GM21367 (cell line): ENCODE results near the gene DYSF.

Experiments
- ATAC-seq: cut with Tn5 transposase; IDR thresholded peaks from one replicate; pipeline ENCODE4 v1.9.1; 2021; ENCODE audit not compliant: unreplicated experiment

The DYSF gene

DNA sequence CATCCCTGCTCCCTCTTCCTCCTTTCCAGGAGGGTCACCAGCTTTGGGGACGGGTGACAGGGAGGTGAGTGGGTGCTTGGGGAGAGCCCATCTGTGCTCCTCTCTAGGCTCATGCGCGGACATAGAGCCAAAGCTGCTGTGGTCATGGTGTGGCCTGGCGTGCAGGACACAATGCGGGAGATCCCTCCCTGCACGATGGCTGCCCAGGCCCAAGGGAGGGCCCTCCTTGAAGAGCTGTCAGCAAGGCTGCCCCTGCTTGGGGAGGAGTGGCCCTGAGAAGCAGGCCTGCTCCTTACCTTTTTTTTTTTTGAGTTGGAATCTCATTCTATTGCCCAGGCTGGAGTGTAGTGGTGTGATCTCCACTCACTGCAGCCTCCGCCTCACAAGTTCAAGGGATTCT is 111.4 kb downstream of the DYSF start:
- no peak for ATAC-seq

DNA sequence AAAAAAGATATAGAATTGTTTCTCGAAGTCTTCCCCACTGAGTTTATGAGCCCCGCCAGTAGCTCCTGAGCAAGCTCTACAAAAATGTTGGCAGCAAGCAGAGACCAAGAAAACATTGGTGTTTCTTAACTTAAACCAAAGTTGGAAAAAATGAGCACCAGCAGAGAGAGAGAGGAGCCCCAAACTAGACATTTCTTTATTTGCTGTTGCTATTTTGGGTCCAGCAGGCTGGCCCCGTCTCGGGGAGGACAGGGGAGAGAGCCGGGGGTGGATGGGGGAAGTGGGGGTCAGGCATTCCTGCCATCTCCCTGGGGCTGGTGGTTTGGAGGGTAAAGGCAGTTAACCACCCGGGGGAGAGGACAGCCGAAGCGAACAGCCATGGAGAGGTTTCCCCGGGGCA is 113.0 kb downstream of the DYSF start:
- no peak for ATAC-seq

GRCh38 chr2:71567625-71568024 is 114.3 kb downstream of the DYSF start:
- no peak for ATAC-seq

DNA sequence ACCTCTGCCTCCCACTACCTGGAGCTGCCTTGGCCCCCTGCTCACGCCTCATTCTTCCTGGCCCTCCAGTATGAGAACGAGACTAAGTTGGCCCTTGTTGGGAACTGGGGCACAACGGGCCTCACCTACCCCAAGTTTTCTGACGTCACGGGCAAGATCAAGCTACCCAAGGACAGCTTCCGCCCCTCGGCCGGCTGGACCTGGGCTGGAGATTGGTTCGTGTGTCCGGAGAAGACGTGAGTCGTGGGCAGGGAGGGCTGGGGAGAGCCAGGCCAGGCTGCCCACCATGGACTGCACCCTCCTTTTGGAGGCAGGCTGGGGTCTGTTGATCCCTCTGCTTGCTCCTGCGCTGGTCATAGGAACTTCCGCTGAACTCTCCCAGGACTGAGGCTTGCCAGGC is 114.7 kb downstream of the DYSF start:
- no peak for ATAC-seq

DNA sequence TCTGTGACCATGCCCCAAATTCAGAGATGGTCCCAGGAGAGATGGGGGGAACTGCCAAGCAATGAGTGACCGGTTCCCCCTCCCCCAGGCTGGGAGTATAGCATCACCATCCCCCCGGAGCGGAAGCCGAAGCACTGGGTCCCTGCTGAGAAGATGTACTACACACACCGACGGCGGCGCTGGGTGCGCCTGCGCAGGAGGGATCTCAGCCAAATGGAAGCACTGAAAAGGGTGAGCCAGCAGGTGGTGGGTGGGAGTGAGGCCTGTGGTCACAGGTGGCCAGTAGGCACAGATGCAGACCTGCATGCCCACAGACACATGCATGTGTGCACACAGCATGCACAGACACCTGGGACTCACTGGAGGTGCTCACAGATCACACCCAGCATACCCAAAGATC is 117.2 kb downstream of the DYSF start:
- ATAC-seq: no peak

- ATAC-seq: no peak
Observed at GRCh38 chr2:71570951-71571460, 117.6 kb downstream of the DYSF start.

DNA sequence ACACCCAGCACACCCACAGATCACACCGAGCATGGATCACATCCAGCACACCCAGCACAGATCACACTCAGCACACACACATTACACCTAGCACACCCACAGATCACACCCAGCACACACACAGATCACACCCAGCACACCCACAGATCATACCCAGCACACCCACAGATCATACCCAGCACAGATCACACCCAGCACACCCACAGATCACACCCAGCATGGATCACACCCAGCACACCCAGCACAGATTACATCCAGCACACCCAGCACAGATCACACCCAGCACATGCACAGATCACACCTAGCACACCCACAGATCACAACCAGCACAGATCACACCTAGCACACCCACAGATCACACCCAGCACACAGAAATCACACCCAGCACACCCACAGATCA is 118.6 kb downstream of the DYSF start:
- no peak for ATAC-seq

GRCh38 chr2:71575966-71576365 is 122.6 kb downstream of the DYSF start:
- ATAC-seq: no peak

DNA sequence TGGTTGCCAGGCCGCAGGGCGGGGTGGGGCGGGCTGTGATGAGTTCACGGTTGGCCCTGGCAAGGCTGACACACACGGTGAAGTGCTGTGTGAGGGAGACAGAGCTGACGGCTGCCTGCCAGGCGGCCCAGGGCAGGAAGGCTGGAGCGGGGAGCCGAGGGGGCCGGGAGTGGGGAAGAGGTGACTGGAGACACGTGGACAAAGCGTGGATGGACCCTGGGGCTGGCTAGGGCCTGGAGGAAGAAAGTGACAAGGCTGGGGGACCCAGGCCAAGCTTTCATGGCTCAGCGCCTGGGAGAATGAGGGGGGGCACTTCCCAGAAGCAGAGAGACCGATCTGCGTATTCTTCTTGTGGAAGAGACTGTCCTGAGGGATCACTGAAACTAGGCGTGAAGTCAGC is 123.2 kb downstream of the DYSF start:
- ATAC-seq: no peak

GRCh38 chr2:71577209-71577608 is 123.8 kb downstream of the DYSF start:
- ATAC-seq: no peak

GRCh38 chr2:71578767-71579342 is 125.5 kb downstream of the DYSF start:
- no peak for ATAC-seq

GRCh38 chr2:71581026-71581425 is 127.7 kb downstream of the DYSF start:
- no peak for ATAC-seq

DNA sequence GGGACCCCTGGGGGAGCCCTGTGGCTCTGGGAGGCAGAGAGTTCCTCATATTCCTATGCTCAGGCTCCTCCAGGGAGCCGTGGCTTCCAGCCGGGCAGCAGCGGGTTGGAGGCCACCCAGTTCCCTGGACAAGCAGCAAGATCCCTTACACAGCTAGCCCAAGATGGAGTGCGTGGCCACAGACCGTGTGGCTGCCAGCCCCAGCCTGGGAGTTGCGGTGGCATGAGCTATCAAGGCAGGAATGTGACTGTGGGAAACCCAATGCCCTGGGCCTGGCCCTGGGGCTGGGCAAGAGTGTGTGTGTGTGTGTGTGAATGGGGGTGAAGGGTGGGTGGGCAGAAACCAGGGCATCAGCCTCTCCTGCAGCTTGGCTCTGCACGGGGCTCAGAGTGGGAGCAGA is 130.5 kb downstream of the DYSF start:
- ATAC-seq: no peak

- ATAC-seq: no peak
Observed at GRCh38 chr2:71586471-71586870, 133.1 kb downstream of the DYSF start.

- ATAC-seq: no peak
Observed at GRCh38 chr2:71587509-71588073, 134.2 kb downstream of the DYSF start.

GRCh38 chr2:71588497-71589170 is 135.3 kb downstream of the DYSF start:
- no peak for ATAC-seq

DNA sequence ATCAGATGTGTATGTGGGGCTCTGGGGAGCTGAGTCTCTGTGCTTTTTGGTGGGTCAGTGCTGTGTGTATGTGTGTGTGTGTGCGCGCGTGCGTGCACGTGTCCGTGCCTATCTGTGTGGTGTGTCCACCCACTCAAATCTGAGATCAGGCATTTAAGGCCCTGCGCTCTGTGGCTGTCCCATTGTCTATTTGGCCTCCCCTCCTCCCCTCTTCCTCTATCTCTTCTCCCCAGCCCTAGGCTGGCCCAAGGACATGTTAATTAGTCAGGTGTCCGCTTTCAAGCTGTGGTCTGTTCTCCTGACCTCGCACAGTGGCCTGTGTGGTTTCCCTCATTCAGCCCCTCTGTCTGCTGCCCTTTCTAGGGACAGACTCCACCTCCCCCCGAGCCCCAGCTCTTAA is 136.4 kb downstream of the DYSF start:
- no peak for ATAC-seq

DNA sequence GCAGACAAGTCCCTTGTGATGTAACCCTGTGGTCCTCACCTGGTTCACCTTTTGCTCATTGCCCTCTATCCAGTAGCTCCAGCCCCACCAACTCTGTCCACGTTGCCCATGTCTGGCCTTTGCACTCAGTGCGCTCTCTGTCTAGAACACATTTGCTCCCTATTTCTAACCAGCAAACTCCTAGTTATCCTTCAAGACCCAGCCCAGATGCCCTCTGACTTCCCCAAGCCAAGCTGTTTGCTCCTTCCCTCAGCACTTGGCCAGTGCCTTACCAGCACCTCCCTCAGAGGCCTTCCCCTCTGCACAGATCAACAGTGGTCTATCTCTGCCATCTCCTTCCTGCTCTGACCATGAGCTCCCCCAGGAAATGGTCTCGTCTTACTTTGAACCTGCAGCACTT is 137.7 kb downstream of the DYSF start:
- no peak for ATAC-seq

DNA sequence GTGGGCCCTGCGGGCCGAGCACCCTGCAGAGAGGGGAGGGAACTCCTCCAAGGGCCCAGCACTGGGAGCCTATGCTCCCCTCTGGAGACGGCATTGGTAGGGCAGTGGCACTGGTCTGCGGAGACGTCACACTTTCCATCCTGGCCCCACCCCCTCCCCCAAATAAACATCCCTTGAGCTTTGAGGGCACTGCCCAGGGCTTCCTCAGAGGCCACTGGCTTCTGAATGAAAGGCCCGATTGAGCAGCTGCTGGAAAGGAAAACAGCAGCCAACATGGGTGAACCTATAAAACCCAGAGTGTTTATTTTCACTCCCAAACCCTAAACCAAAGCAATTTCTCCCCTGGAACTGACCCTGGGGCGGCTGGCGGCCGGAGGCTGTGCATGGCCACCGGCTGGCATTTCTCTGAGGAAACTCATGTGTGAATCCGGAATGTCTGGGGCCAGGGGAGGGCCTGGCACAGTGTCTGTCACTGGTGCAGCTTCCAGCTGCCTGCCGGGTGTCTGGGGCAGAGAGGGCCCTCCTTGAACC is 138.9 kb downstream of the DYSF start:
- ATAC-seq: no peak

DNA sequence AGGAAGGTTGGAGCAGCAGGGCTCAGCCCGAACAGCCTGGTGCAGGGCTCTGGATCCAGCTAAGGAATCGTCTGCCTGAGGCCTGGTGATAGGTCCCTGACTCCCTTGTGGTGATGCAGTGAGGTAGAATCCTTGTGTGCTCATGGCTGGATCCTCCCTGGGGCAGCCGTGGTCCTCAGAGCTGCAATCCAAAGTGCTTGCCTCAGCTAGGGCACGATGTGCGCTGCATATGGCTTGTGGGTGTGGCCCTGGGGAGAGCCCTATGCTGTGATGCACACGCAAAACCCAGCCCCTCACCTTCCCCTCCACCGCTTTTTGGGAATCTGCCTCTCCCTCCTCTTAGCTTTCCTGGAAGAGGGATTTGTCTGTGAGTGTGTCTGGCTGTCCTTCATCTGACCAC is 142.2 kb downstream of the DYSF start:
- no peak for ATAC-seq

- no peak for ATAC-seq
Observed at GRCh38 chr2:71596011-71596410, 142.7 kb downstream of the DYSF start.

DNA sequence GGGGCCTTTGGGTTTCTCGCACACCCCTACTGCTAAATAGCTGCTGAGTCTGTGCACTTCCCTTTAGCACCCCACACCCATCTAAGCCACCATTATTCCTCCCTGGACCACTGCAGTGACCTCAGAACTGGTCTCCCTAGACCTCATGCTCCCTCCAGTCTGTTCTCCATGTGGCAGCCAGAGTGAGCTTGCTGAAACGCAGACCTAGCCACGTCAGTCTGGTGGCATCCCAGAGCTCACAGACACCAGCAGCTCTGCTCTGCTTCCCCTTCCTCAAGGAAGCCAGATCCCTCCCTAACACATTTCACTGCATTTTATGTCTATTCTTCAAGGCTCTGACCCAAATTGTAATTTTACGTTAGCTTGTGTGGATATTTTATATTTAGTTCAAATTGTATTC is 144.4 kb downstream of the DYSF start:
- ATAC-seq: no peak
